NB4 (cell line): ENCODE data around the gene PTOV1.

Source experiments
- DNase-seq: peaks from one replicate; pipeline ENCODE4 v3.0.0; 2010; ENCODE audit warnings: low read depth
- H3K4me3 ChIP-seq: one replicate; pipeline ENCODE4 v1.5.1; 2011; ENCODE audit warnings: mild to moderate bottlenecking, low read depth, low read length, moderate library complexity
- MYC ChIP-seq: IDR thresholded peaks from 2 replicates; pipeline ENCODE4 v1.6.1; 2011; ENCODE audit warnings: low read depth, low read length
- POLR2A ChIP-seq: IDR thresholded peaks from 2 replicates; pipeline ENCODE4 v1.6.1; 2011; ENCODE audit warnings: mild to moderate bottlenecking; ENCODE audit not compliant: insufficient read length; ENCODE audit errors: extremely low read depth
- TF ChIP-seq, protein P1 (sequence below): IDR thresholded peaks from 2 replicates; pipeline ENCODE4 v1.6.1; 2011; ENCODE audit warnings: low read depth, low read length
- TF ChIP-seq, protein P2 (sequence below): IDR thresholded peaks from one replicate; pipeline ENCODE4 v1.5.1; 2012; ENCODE audit warnings: low read depth, low read length

Gene PTOV1

DNA sequence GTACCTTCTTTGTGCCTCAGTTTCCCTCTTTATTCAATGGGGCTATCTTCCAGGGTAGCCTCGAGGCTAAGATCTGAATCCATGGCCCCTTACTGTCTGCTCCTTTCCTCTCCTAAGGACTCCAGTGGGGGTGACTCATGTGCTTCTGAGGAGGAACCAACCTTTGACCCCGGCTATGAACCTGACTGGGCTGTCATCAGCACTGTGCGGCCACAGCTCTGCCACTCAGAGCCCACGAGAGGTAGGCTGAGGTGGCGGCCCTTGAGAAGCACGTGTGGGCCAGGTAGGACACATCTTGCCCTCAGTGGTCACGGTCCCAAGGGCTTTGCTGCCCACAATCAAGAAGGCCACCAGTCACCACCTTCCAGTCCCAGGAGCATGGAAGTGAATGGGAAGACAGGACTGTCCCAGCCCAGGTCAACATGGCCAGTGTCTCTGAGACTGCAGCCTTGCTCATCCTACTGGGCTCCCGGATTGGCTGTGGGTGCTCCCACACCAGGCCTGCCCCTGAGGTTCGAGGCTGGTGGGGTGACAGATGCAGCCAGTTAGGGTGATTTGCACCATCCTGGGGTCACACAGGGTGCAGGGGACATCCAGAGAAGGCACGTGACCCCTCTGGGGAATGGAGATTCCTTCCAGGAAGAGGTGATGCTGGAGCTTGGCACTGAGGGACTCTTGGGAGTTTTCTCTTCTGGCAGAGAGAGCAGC, 29.4 kb downstream of the PTOV1 start:
- no peak for TF ChIP-seq MYC
- TF ChIP-seq, protein P1, sequence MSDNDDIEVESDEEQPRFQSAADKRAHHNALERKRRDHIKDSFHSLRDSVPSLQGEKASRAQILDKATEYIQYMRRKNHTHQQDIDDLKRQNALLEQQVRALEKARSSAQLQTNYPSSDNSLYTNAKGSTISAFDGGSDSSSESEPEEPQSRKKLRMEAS = no peak
- TF ChIP-seq, protein P2, sequence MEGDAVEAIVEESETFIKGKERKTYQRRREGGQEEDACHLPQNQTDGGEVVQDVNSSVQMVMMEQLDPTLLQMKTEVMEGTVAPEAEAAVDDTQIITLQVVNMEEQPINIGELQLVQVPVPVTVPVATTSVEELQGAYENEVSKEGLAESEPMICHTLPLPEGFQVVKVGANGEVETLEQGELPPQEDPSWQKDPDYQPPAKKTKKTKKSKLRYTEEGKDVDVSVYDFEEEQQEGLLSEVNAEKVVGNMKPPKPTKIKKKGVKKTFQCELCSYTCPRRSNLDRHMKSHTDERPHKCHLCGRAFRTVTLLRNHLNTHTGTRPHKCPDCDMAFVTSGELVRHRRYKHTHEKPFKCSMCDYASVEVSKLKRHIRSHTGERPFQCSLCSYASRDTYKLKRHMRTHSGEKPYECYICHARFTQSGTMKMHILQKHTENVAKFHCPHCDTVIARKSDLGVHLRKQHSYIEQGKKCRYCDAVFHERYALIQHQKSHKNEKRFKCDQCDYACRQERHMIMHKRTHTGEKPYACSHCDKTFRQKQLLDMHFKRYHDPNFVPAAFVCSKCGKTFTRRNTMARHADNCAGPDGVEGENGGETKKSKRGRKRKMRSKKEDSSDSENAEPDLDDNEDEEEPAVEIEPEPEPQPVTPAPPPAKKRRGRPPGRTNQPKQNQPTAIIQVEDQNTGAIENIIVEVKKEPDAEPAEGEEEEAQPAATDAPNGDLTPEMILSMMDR = no peak
- no peak for TF ChIP-seq POLR2A

DNA sequence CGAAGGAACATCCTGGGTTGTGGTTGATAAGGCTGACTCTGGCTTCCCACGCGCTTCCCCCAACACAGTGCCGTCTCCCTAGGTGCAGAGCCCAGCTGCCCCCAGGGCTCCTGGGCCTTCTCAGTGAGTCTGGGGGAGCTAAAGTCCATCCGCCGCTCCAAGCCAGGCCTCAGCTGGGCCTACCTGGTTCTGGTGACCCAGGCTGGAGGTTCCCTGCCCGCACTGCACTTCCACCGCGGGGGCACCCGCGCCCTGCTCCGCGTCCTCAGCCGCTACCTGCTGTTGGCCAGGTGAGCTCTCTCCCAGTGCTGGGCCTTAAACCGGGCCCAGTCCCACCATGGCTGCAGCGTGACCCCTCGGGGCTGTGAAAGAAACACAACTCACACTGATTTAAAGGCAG, 30.2 kb downstream of the PTOV1 start:
- H3K4me3 ChIP-seq = no peak overlapping the region
- DNase-seq = no peak
- TF ChIP-seq, protein P1 = no peak
- TF ChIP-seq POLR2A (no peak), MYC (no peak)
- TF ChIP-seq, protein P2 = no peak

More for the DNA sequence above, 29.4 kb downstream of the PTOV1 start:
- DNase-seq = no peak
- H3K4me3 ChIP-seq = no peak overlapping the region

GRCh38 chr19:49881672-49882394, 30.9 kb downstream of the PTOV1 start:
- TF ChIP-seq, protein P2 = no peak
- no peak for TF ChIP-seq POLR2A
- TF ChIP-seq MYC = no peak
- TF ChIP-seq, protein P1 = no peak
- no peak for DNase-seq
- no peak overlapping the region for H3K4me3 ChIP-seq

DNA sequence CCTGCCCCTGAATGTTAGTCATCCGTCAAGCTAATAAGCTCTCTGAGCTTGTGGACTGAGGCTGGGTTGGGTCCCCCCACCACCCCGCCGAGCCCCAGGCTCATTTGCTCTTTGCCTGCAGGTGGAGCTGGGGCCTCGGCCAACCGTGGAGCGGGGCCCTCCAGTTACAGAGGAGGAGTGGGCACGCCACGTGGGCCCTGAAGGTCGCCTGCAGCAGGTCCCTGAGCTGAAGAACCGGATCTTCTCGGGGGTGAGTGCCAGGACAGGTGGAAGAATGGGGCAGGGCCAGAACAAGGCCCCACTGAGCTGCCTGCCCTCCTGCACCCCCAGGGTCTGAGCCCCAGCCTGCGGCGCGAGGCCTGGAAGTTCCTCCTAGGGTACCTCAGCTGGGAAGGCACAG, 31.7 kb downstream of the PTOV1 start:
- TF ChIP-seq POLR2A (no peak), MYC (no peak)
- TF ChIP-seq, protein P2 = no peak
- TF ChIP-seq, protein P1 = no peak
- no peak for DNase-seq
- no peak overlapping the region for H3K4me3 ChIP-seq

GRCh38 chr19:49883094-49883493, 32.1 kb downstream of the PTOV1 start:
- DNase-seq = no peak
- TF ChIP-seq POLR2A (no peak), MYC (no peak)
- TF ChIP-seq, protein P1 = no peak
- TF ChIP-seq, protein P2 = no peak
- H3K4me3 ChIP-seq = no peak overlapping the region
